Endodermal cell (in vitro differentiated cells): ENCODE data around the gene PDZRN4. TPM values are rescaled to one million over a fixed set of nuclear protein-coding genes. Genes with fewer than 3 reads are reported as not detected.

Source experiments
- DNase-seq: peaks from one replicate; pipeline ENCODE4 v3.0.0-alpha.2; 2017
- H3K27ac ChIP-seq: 2 replicates; pipeline ENCODE4 v1.5.1; 2013; ENCODE audit warnings: mild to moderate bottlenecking, low read depth, low read length, moderate library complexity
- H3K27me3 ChIP-seq: 2 replicates; pipeline ENCODE4 v1.6.1; 2013; ENCODE audit warnings: mild to moderate bottlenecking, low read length, moderate library complexity; ENCODE audit not compliant: insufficient read depth, control insufficient read depth, poor library complexity, severe bottlenecking
- H3K36me3 ChIP-seq: 2 replicates; pipeline ENCODE4 v1.7.0; 2013; ENCODE audit warnings: mild to moderate bottlenecking, low read length, moderate library complexity; ENCODE audit not compliant: control insufficient read depth, insufficient read depth
- H3K4me1 ChIP-seq: one replicate; pipeline ENCODE4 v1.7.0; 2013; ENCODE audit warnings: low read length; ENCODE audit not compliant: control insufficient read depth, insufficient read depth
- H3K4me3 ChIP-seq: 2 replicates; pipeline ENCODE4 v1.5.1; 2013; ENCODE audit warnings: mild to moderate bottlenecking, low read length, moderate library complexity
- H3K9ac ChIP-seq: 2 replicates; pipeline ENCODE4 v1.6.1; 2013; ENCODE audit warnings: mild to moderate bottlenecking, low read length, moderate library complexity; ENCODE audit not compliant: poor library complexity, severe bottlenecking; ENCODE audit errors: extremely low read depth
- H3K9me3 ChIP-seq: 2 replicates; pipeline ENCODE4 v1.6.1; 2013; ENCODE audit warnings: mild to moderate bottlenecking, low read length, moderate library complexity; ENCODE audit not compliant: control insufficient read depth
- H3K27ac Mint-ChIP-seq: 2 replicates; pipeline ENCODE4 v1.8.0; 2020; ENCODE audit warnings: mixed read lengths
- H3K27me3 Mint-ChIP-seq: 2 replicates; pipeline ENCODE4 v1.8.0; 2021; ENCODE audit warnings: mild to moderate bottlenecking, mixed read lengths; ENCODE audit not compliant: insufficient read depth
- H3K36me3 Mint-ChIP-seq: 2 replicates; pipeline ENCODE4 v1.8.0; 2020; ENCODE audit warnings: low read depth, mixed read lengths
- H3K4me1 Mint-ChIP-seq: 2 replicates; pipeline ENCODE4 v1.8.0; 2020; ENCODE audit warnings: mixed read lengths
- H3K4me3 Mint-ChIP-seq: 2 replicates; pipeline ENCODE4 v1.8.0; 2020; ENCODE audit warnings: mild to moderate bottlenecking, moderate library complexity, mixed read lengths
- H3K9me3 Mint-ChIP-seq: 2 replicates; pipeline ENCODE4 v1.8.0; 2020; ENCODE audit warnings: mild to moderate bottlenecking, mixed read lengths
- WGBS, 2 experiments: methylation state at CpG; one replicate each; pipeline versions ENCODE4 v1.1.5 to v1.1.7; 2013; ENCODE audit warnings: missing lambda C conversion rate in 2 of 2, mixed read lengths in 1 of 2; ENCODE audit not compliant: insufficient coverage in 1 of 2, insufficient read length in 1 of 2; 5-methylcytosine and 5-hydroxymethylcytosine counted together
- total RNA-seq, 2 donors: library from RNA; stranded (reverse); fragmentation: NEBNext Ultra II Directional in 1 of 2; extraction: Animal tissue kit (Norgen Biotek cat#: 25700) in 1 of 2; gene quantifications; 2 replicates in 1 of 2; 3 replicates in 1 of 2; pipeline ENCODE4 v1.2.1, GENCODE V29; 2021
- TF ChIP-seq, protein P1 (sequence below): fragments of 200-600 bp; sonication (generic); conservative IDR thresholded peaks from 2 replicates; pipeline ENCODE4 v1.5.0; 2021; ENCODE audit warnings: antibody characterized with exemption, mild to moderate bottlenecking

Gene PDZRN4
- total RNA-seq, 2 donors from 2014 or later, result 1.6 to 1.9 TPM

DNA sequence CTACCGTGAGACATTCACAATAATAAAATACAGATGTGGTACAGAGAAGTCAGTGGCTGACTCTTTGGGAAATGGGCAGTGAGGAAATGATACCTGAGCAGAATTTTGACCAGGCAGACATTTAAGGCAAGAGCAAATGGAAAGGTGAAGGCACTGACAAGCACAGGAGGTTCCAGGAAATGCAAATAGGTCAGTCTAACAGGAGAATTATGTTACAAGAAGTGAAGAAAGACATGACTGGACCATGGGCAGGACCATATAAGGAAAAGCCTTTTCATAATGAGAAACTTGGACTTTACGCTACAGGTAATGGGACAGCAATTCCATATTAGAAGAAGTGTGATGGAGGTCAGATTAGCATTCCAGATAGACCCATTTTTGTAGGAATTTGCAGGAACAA is 338.9 kb downstream of the PDZRN4 start:
- Histone ChIP-seq H3K4me1 (no peaks in the 10 kb centered on the region), H3K27ac (no peak overlapping the region), H3K9me3 (no peaks in the 10 kb centered on the region), H3K36me3 (no peaks in the 10 kb centered on the region), H3K4me3 (no peak overlapping the region), H3K9ac (no peak overlapping the region), H3K27me3 (no peaks in the 10 kb centered on the region)
- Mint-ChIP-seq H3K4me1 (peaks cover 12% of the 10 kb centered on the region), H3K4me3 (no peak overlapping the region), H3K36me3 (no peaks in the 10 kb centered on the region), H3K27me3 (no peaks in the 10 kb centered on the region), H3K27ac (no peak overlapping the region), H3K9me3 (no peaks in the 10 kb centered on the region)
- no peak for DNase-seq
- TF ChIP-seq, protein P1, sequence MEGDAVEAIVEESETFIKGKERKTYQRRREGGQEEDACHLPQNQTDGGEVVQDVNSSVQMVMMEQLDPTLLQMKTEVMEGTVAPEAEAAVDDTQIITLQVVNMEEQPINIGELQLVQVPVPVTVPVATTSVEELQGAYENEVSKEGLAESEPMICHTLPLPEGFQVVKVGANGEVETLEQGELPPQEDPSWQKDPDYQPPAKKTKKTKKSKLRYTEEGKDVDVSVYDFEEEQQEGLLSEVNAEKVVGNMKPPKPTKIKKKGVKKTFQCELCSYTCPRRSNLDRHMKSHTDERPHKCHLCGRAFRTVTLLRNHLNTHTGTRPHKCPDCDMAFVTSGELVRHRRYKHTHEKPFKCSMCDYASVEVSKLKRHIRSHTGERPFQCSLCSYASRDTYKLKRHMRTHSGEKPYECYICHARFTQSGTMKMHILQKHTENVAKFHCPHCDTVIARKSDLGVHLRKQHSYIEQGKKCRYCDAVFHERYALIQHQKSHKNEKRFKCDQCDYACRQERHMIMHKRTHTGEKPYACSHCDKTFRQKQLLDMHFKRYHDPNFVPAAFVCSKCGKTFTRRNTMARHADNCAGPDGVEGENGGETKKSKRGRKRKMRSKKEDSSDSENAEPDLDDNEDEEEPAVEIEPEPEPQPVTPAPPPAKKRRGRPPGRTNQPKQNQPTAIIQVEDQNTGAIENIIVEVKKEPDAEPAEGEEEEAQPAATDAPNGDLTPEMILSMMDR, result no peak
- WGBS, 2 experiments, result 80 to 95% methylated on average over 1 to 2 of the region's 2 CpGs

DNA sequence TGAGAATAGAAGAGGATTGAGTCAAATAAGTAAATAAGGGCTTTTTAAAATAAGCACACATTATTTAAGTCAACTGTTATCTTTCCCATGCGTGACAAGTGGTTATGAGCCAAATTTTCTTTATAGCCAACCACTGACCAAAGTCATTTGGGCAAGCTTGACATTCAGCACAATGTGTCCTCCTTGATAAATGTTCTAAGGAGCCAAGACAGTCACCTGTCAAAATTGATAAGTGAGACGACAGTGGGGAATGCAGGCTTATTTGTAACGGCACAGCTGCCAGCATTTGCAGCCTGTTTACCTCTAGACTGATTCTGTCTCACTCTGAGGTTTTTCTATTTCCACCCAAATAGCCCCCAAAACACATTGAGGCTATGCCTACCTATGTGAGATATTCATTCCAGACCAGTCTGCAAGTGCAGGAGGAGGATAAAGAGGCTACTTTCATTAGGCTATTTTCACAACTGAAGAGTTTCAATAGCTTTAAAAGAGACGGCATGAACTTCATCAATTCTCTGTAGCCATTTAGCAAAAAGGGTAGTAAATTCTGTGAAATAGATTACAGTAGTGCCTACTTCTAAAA is 339.5 kb downstream of the PDZRN4 start:
- WGBS, 2 experiments, result 81 to 87% methylated on average over 3 to 4 of the region's 4 CpGs

DNA sequence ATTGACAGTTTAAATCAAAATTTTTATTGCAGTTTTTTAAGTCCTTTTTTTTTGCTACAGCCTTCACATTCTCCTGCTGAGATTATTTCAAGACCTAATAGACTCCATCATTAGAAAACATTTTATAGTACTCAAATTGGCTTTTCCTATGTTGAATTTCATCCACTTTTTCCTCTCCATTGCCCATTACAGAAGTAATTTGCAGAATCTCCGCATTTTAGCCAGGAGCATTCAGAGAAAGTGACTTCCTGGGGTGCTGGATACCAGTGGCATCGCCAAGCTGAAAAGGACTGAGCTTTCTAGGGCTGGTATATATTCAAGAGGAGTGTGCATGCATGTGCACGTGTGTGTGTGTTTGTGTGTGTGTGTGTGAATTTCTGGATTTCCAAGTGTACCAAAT is 340.8 kb downstream of the PDZRN4 start:
- Histone ChIP-seq H3K9ac (no peak overlapping the region), H3K4me1 (no peaks in the 10 kb centered on the region), H3K36me3 (no peaks in the 10 kb centered on the region), H3K27ac (no peak overlapping the region), H3K27me3 (no peaks in the 10 kb centered on the region), H3K9me3 (no peaks in the 10 kb centered on the region), H3K4me3 (no peak overlapping the region)
- DNase-seq, result no peak
- TF ChIP-seq, protein P1, result no peak
- Mint-ChIP-seq H3K27ac (no peak overlapping the region), H3K27me3 (no peaks in the 10 kb centered on the region), H3K4me1 (peaks cover 3% of the 10 kb centered on the region), H3K4me3 (no peak overlapping the region), H3K36me3 (no peaks in the 10 kb centered on the region), H3K9me3 (no peaks in the 10 kb centered on the region)
- WGBS, 2 experiments, result 90% methylated on average over 2 of the region's 3 CpGs; no CpG with 5 or more reads in 1 of the 2 experiments

More for the DNA sequence above, 339.5 kb downstream of the PDZRN4 start:
- Mint-ChIP-seq H3K36me3 (no peaks in the 10 kb centered on the region), H3K4me1 (peaks cover 10% of the 10 kb centered on the region), H3K4me3 (no peak overlapping the region), H3K9me3 (no peaks in the 10 kb centered on the region), H3K27me3 (no peaks in the 10 kb centered on the region), H3K27ac (no peak overlapping the region)
- H3K9ac ChIP-seq, result no peak overlapping the region
- H3K36me3 ChIP-seq, result no peaks in the 10 kb centered on the region
- no peaks in the 10 kb centered on the region for H3K4me1 ChIP-seq
- H3K27me3 ChIP-seq, result no peaks in the 10 kb centered on the region
- no peak overlapping the region for H3K27ac ChIP-seq
- DNase-seq, result no peak
- TF ChIP-seq, protein P1, result no peak
- no peaks in the 10 kb centered on the region for H3K9me3 ChIP-seq
- H3K4me3 ChIP-seq, result no peak overlapping the region
